Astrocyte of the spinal cord (primary cell): Measurements from ENCODE around the gene ENTHD1.

Experiments
- DNase-seq: peaks from one replicate; pipeline ENCODE4 v3.0.0; 2011; ENCODE audit warnings: low read depth, low spot score
- H3K4me3 ChIP-seq: 2 replicates; pipeline ENCODE4 v1.5.1; 2011; ENCODE audit warnings: low read depth, mild to moderate bottlenecking, low read length, moderate library complexity
- CTCF ChIP-seq: IDR thresholded peaks from 2 replicates; pipeline ENCODE4 v1.5.1; 2012; ENCODE audit warnings: low read depth, mild to moderate bottlenecking, low read length, inconsistent platforms
- in situ Hi-C: cut with HindIII; loops from 2 replicates; pipeline ENCODE4 v1.10.0; 2017; ENCODE audit warnings: low sequenced_read_pairs

The ENTHD1 gene

GRCh38 chr22:39706376-39707140 is 187.0 kb downstream of the ENTHD1 start:
- H3K4me3 ChIP-seq: no peak overlapping the region
- DNase-seq: no peak
- in situ Hi-C loops: no loop called here
- no peak for TF ChIP-seq CTCF

GRCh38 chr22:39705386-39705785 is 188.2 kb downstream of the ENTHD1 start:
- no peak for TF ChIP-seq CTCF
- in situ Hi-C loops: no loop called here
- no peak for DNase-seq
- no peak overlapping the region for H3K4me3 ChIP-seq

- H3K4me3 ChIP-seq: no peak overlapping the region
- in situ Hi-C loops: no loop called here
Measured at GRCh38 chr22:39703928-39704639, 189.5 kb downstream of the ENTHD1 start.

GRCh38 chr22:39703091-39703490 is 190.5 kb downstream of the ENTHD1 start:
- no peak for DNase-seq
- H3K4me3 ChIP-seq: no peak overlapping the region
- in situ Hi-C loops: no loop called here
- TF ChIP-seq CTCF: no peak

More at GRCh38 chr22:39703928-39704639, 189.5 kb downstream of the ENTHD1 start:
- DNase-seq: no peak
- no peak for TF ChIP-seq CTCF

GRCh38 chr22:39700565-39700964 is 193.0 kb downstream of the ENTHD1 start:
- TF ChIP-seq CTCF: no peak
- in situ Hi-C loops: no loop called here
- no peak overlapping the region for H3K4me3 ChIP-seq
- no peak for DNase-seq

GRCh38 chr22:39699631-39700360 is 193.8 kb downstream of the ENTHD1 start:
- DNase-seq: no peak
- in situ Hi-C loops: no loop called here
- TF ChIP-seq CTCF: no peak
- no peak overlapping the region for H3K4me3 ChIP-seq
